ENCODE measurements around the gene GLRX3.

GLRX3 gene

GRCh38 chr10:130188195-130189175, 52.3 kb downstream of the GLRX3 start:
- no peak for DNase-seq (ENCODE audit: extremely low read depth, low read depth)
- H3K4me3 ChIP-seq (replicated peaks; ENCODE audit: low read depth, low read length) = no peak overlapping the region
- no peak for TF ChIP-seq CTCF (IDR thresholded peaks at IDR 0.05; ENCODE audit: low read depth, low read length, missing control alignments)

DNA sequence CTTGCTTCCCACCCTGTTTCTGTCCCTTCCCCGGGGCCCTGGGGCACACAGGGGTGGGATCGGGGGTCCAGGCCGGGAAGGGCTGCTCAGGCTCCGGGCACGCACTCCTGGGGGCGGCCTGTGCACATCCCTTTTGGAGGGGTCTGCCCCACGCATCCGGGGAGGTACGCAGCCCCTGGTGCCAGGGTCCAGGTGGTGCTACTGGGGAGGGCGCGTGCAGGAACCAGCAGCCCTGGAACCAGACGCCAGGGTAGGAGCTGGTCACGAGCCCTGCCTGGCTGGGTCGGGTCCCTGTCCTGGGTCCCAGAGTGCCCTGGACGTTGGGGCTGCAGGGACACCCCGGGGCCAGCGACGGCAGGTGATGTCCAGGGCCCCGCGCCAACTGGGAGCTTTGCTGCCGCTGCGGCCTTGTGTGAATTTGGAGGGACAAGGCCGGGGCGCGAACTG, 53.4 kb downstream of the GLRX3 start:
- no peak for DNase-seq (ENCODE audit: extremely low read depth, low read depth)
- no peak for TF ChIP-seq CTCF (IDR thresholded peaks at IDR 0.05; ENCODE audit: low read depth, low read length, missing control alignments)
- no peak overlapping the region for H3K4me3 ChIP-seq (replicated peaks; ENCODE audit: low read depth, low read length)

- DNase-seq (ENCODE audit: extremely low read depth, low read depth) = peak; percentile 22
- TF ChIP-seq CTCF (IDR thresholded peaks at IDR 0.05; ENCODE audit: low read depth, low read length, missing control alignments) = peak; percentile 90
- peak overlapping the region; percentile 43 for H3K4me3 ChIP-seq (replicated peaks; ENCODE audit: low read depth, low read length)
Observed at GRCh38 chr10:130190055-130190736, 54.0 kb downstream of the GLRX3 start.

- no peak for DNase-seq (ENCODE audit: extremely low read depth, low read depth)
- no peak for TF ChIP-seq CTCF (IDR thresholded peaks at IDR 0.05; ENCODE audit: low read depth, low read length, missing control alignments)
- peak overlapping the region; percentile 43 for H3K4me3 ChIP-seq (replicated peaks; ENCODE audit: low read depth, low read length)
Observed at GRCh38 chr10:130190737-130191115, 54.5 kb downstream of the GLRX3 start.

- no peak for DNase-seq (ENCODE audit: extremely low read depth, low read depth)
- H3K4me3 ChIP-seq (replicated peaks; ENCODE audit: low read depth, low read length) = no peak overlapping the region
- no peak for TF ChIP-seq CTCF (IDR thresholded peaks at IDR 0.05; ENCODE audit: low read depth, low read length, missing control alignments)
Observed at GRCh38 chr10:130191380-130191779, 55.2 kb downstream of the GLRX3 start.

GRCh38 chr10:130192276-130192848, 56.2 kb downstream of the GLRX3 start:
- no peak overlapping the region for H3K4me3 ChIP-seq (replicated peaks; ENCODE audit: low read depth, low read length)
- DNase-seq (ENCODE audit: extremely low read depth, low read depth) = no peak
- TF ChIP-seq CTCF (IDR thresholded peaks at IDR 0.05; ENCODE audit: low read depth, low read length, missing control alignments) = no peak

Measured in HFF-Myc (cell line).